T-helper 22 cell (primary cell): ENCODE measurements around the gene NPFFR1.
"Not testable (repeated sequence)": the region's sequence is repeated elsewhere in the genome, so short reads cannot be mapped to it uniquely, and the experiment has no call there.

Experiments
- DNase-seq: peaks from one replicate; pipeline ENCODE4 v3.0.0-alpha.2; 2020; ENCODE audit warnings: low read depth

NPFFR1 gene

GRCh38 chr10:70284542-70285475 is 1.0 kb upstream of the NPFFR1 start:
- DNase-seq, result no peak

GRCh38 chr10:70283071-70283444 is 746 bp downstream of the NPFFR1 start:
- no peak for DNase-seq

- DNase-seq, result no peak
Measured at GRCh38 chr10:70281609-70282008, 2.2 kb downstream of the NPFFR1 start.

- DNase-seq, result no peak
Measured at GRCh38 chr10:70280099-70280498, 3.7 kb downstream of the NPFFR1 start.

GRCh38 chr10:70277396-70278030 is 6.3 kb downstream of the NPFFR1 start:
- no peak for DNase-seq

- no peak for DNase-seq
Measured at GRCh38 chr10:70274643-70275042, 9.2 kb downstream of the NPFFR1 start.

- no peak for DNase-seq
Measured at GRCh38 chr10:70272925-70273316, 10.9 kb downstream of the NPFFR1 start.

GRCh38 chr10:70271996-70272924 is 11.5 kb downstream of the NPFFR1 start:
- no peak for DNase-seq

- no peak for DNase-seq
Measured at GRCh38 chr10:70270952-70271351, 12.9 kb downstream of the NPFFR1 start.

- no peak for DNase-seq
Measured at GRCh38 chr10:70269741-70270140, 14.1 kb downstream of the NPFFR1 start.

- no peak for DNase-seq
Measured at GRCh38 chr10:70268376-70268775, 15.4 kb downstream of the NPFFR1 start.

- no peak for DNase-seq
Measured at GRCh38 chr10:70267161-70267933, 16.5 kb downstream of the NPFFR1 start.

- no peak for DNase-seq
Measured at GRCh38 chr10:70266701-70267100, 17.1 kb downstream of the NPFFR1 start.

- DNase-seq, result no peak
Measured at GRCh38 chr10:70266056-70266455, 17.7 kb downstream of the NPFFR1 start.

GRCh38 chr10:70265032-70265689 is 18.6 kb downstream of the NPFFR1 start:
- DNase-seq, result no peak

- DNase-seq, result no peak
Measured at GRCh38 chr10:70260734-70261133, 23.1 kb downstream of the NPFFR1 start.

GRCh38 chr10:70260259-70260658 is 23.5 kb downstream of the NPFFR1 start:
- no peak for DNase-seq

GRCh38 chr10:70258216-70258615 is 25.6 kb downstream of the NPFFR1 start:
- DNase-seq, result no peak

GRCh38 chr10:70257816-70258215 is 26.0 kb downstream of the NPFFR1 start:
- not testable (repeated sequence) for DNase-seq

- no peak for DNase-seq
Measured at GRCh38 chr10:70256463-70256862, 27.3 kb downstream of the NPFFR1 start.
